ENCODE data around the gene CPB2.

CPB2 gene

GRCh38 chr13:46134961-46135522 lies 30.2 kb upstream of the CPB2 start:
- no peak for TF ChIP-seq CTCF (conservative IDR thresholded peaks at IDR 0.05; ENCODE audit: low read depth, low read length)
- no peak overlapping the region for H3K4me3 ChIP-seq (ENCODE audit: low read depth, low read length)
- peak; percentile 62 for DNase-seq (ENCODE audit: low read depth)

GRCh38 chr13:46134494-46134893 lies 29.7 kb upstream of the CPB2 start:
- DNase-seq (ENCODE audit: low read depth): no peak
- H3K4me3 ChIP-seq (ENCODE audit: low read depth, low read length): no peak overlapping the region
- no peak for TF ChIP-seq CTCF (conservative IDR thresholded peaks at IDR 0.05; ENCODE audit: low read depth, low read length)

GRCh38 chr13:46132109-46132508 lies 27.3 kb upstream of the CPB2 start:
- no peak for DNase-seq (ENCODE audit: low read depth)
- TF ChIP-seq CTCF (conservative IDR thresholded peaks at IDR 0.05; ENCODE audit: low read depth, low read length): no peak
- no peak overlapping the region for H3K4me3 ChIP-seq (ENCODE audit: low read depth, low read length)

GRCh38 chr13:46131705-46132104 lies 26.9 kb upstream of the CPB2 start:
- H3K4me3 ChIP-seq (ENCODE audit: low read depth, low read length): no peak overlapping the region
- no peak for TF ChIP-seq CTCF (conservative IDR thresholded peaks at IDR 0.05; ENCODE audit: low read depth, low read length)
- no peak for DNase-seq (ENCODE audit: low read depth)

GRCh38 chr13:46129955-46130618 lies 25.3 kb upstream of the CPB2 start:
- no peak for TF ChIP-seq CTCF (conservative IDR thresholded peaks at IDR 0.05; ENCODE audit: low read depth, low read length)
- H3K4me3 ChIP-seq (ENCODE audit: low read depth, low read length): no peak overlapping the region
- DNase-seq (ENCODE audit: low read depth): no peak

GRCh38 chr13:46129124-46129523 lies 24.3 kb upstream of the CPB2 start:
- no peak overlapping the region for H3K4me3 ChIP-seq (ENCODE audit: low read depth, low read length)
- TF ChIP-seq CTCF (conservative IDR thresholded peaks at IDR 0.05; ENCODE audit: low read depth, low read length): no peak
- DNase-seq (ENCODE audit: low read depth): no peak

Measured in choroid plexus epithelial cell (primary cell).